Loucy (cell line): ENCODE results near the gene POLRMT.

Source experiments
- H2AFZ ChIP-seq: fragments of 200-600 bp; sonication (generic); 2 replicates; pipeline ENCODE4 v1.6.0; 2016; ENCODE audit warnings: antibody characterized with exemption, mild to moderate bottlenecking, low read length, moderate library complexity
- H3F3A ChIP-seq: fragments of 200-600 bp; 2 replicates; pipeline ENCODE4 v1.6.0; 2016; ENCODE audit warnings: antibody characterized with exemption, low read depth, mild to moderate bottlenecking
- H3K27me3 ChIP-seq: fragments of 200-600 bp; sonication (generic); 2 replicates; pipeline ENCODE4 v1.6.1; 2014; ENCODE audit warnings: low read length, mild to moderate bottlenecking; ENCODE audit not compliant: insufficient read depth, poor library complexity, severe bottlenecking
- H3K36me3 ChIP-seq: fragments of 200-600 bp; sonication (generic); 2 replicates; pipeline ENCODE4 v1.6.1; 2016; ENCODE audit warnings: low read length; ENCODE audit not compliant: insufficient read depth
- H3K4me1 ChIP-seq: fragments of 200-600 bp; sonication (generic); 2 replicates; pipeline ENCODE4 v1.5.1; 2014; ENCODE audit warnings: low read length, mild to moderate bottlenecking; ENCODE audit not compliant: insufficient read depth, poor library complexity, severe bottlenecking
- H3K4me2 ChIP-seq: fragments of 200-600 bp; sonication (generic); 2 replicates; pipeline ENCODE4 v1.6.0; 2014; ENCODE audit warnings: antibody characterized with exemption, low read length, low read depth, mild to moderate bottlenecking; ENCODE audit not compliant: poor library complexity, severe bottlenecking
- H3K4me3 ChIP-seq: fragments of 200-600 bp; sonication (generic); 2 replicates; pipeline ENCODE4 v1.5.1; 2014; ENCODE audit warnings: low read length, mild to moderate bottlenecking, mixed read lengths; ENCODE audit not compliant: poor library complexity, severe bottlenecking
- H3K79me2 ChIP-seq: fragments of 200-600 bp; sonication (generic); 2 replicates; pipeline ENCODE4 v1.6.1; 2014; ENCODE audit warnings: low read length; ENCODE audit not compliant: insufficient read depth
- H3K9ac ChIP-seq: fragments of 200-600 bp; sonication (generic); 2 replicates; pipeline ENCODE4 v1.6.0; 2014; ENCODE audit warnings: mild to moderate bottlenecking, low read depth, low read length, moderate library complexity; ENCODE audit not compliant: poor library complexity, severe bottlenecking
- H3K9me2 ChIP-seq: fragments of 200-600 bp; sonication (generic); replicated peaks from 2 replicates; pipeline ENCODE4 v1.6.1; 2016; ENCODE audit warnings: low read depth, low read length, mixed read lengths
- H3K9me3 ChIP-seq: fragments of 200-600 bp; sonication (generic); 2 replicates; pipeline ENCODE4 v1.6.1; 2014; ENCODE audit warnings: mild to moderate bottlenecking, antibody characterized with exemption, low read length, low read depth; ENCODE audit not compliant: insufficient read depth
- H4K20me1 ChIP-seq: fragments of 200-600 bp; sonication (generic); 2 replicates; pipeline ENCODE4 v1.6.0; 2014; ENCODE audit warnings: antibody characterized with exemption, low read length, mild to moderate bottlenecking; ENCODE audit not compliant: insufficient read depth, poor library complexity, severe bottlenecking
- EZH2phosphoT487 ChIP-seq: fragments of 200-600 bp; IDR thresholded peaks from 2 replicates; pipeline ENCODE4 v1.6.1; 2018; ENCODE audit warnings: antibody characterized with exemption, mild to moderate bottlenecking, moderate library complexity, borderline replicate concordance
- TF ChIP-seq, protein P1 (sequence below): fragments of 200-600 bp; sonication (generic); conservative IDR thresholded peaks from 2 replicates; pipeline ENCODE4 v1.5.1; 2014; ENCODE audit warnings: mild to moderate bottlenecking, antibody characterized with exemption, low read length

The POLRMT gene

DNA sequence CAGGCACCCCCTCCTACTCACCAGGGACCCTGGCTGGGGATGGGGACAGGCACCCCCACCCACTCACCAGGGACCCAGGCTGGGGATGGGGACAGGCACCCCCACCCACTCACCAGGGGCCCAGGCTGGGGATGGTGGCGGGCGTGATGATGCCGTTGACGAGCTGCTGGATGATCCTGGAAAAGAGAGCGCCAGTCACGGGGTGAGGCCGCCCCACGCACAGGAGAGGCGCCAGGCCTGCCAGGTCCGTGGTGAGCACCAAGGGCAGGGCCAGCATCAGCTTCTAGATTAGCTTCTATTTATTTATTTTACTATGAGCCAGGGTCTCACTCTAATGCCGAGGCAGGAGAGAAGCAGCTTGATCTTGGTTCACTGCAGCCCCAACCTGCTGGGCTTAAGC is 16.8 kb upstream of the POLRMT start:
- Histone ChIP-seq H2AFZ (no peak overlapping the region), H3K4me3 (no peak overlapping the region), H3K4me2 (no peak overlapping the region), H3K4me1 (no peaks in the 10 kb centered on the region), H3K79me2 (peaks cover 34% of the 10 kb centered on the region), H4K20me1 (peaks cover 39% of the 10 kb centered on the region), H3K27me3 (no peaks in the 10 kb centered on the region), H3K36me3 (peaks cover 72% of the 10 kb centered on the region; the same call in 1 of the 2 replicates), H3K9me3 (no peaks in the 10 kb centered on the region), H3K9ac (no peak overlapping the region), H3K9me2 (no peaks in the 10 kb centered on the region), H3F3A (no peaks in the 10 kb centered on the region)
- TF ChIP-seq, protein P1, sequence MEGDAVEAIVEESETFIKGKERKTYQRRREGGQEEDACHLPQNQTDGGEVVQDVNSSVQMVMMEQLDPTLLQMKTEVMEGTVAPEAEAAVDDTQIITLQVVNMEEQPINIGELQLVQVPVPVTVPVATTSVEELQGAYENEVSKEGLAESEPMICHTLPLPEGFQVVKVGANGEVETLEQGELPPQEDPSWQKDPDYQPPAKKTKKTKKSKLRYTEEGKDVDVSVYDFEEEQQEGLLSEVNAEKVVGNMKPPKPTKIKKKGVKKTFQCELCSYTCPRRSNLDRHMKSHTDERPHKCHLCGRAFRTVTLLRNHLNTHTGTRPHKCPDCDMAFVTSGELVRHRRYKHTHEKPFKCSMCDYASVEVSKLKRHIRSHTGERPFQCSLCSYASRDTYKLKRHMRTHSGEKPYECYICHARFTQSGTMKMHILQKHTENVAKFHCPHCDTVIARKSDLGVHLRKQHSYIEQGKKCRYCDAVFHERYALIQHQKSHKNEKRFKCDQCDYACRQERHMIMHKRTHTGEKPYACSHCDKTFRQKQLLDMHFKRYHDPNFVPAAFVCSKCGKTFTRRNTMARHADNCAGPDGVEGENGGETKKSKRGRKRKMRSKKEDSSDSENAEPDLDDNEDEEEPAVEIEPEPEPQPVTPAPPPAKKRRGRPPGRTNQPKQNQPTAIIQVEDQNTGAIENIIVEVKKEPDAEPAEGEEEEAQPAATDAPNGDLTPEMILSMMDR, result no peak
- TF ChIP-seq EZH2phosphoT487, result no peak

DNA sequence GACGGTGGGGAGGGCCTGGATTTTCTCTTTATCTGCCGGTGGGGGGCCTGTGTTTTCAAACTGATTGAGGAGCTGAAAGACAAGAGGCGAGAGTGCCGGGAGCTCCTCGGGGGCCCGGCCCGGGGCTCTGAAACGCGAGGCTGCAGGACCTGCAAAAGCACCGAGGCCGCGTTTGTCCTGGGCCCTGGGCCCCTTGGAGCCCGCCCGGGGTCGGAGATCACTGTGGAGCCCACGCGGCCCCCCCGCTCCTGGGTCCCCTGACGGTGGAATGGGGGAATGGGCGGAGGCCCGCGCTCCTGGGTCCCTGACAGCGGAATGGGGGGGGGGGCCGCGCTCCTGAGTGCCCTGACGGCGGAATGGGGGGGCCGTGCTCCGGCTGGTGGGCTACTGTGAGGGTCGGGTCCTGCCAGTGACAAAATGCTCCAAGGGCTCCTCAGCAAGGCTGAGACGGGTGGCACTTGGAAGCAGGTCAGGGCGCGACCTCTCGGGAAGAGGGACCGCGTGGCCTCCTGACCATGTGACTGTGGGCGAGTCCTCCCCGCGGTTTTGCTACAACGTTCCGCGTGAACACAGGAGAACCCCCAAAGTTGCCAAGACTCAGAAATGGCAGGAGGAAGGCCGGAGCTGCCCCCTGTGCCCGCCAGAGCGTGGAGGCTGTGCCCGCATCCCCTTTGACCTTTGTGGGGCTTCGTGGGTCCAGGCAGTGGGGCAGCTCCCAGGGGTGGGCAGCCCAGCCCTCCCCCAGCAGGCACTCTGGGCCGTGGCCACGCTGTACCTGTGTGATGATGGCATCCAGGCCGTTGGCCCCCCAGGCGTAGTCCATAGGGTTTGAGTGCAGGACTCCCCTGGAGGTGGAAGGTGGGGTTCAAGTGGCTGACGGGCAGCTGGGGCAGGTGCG is 15.8 kb upstream of the POLRMT start:
- no peak overlapping the region for H3K4me2 ChIP-seq
- H2AFZ ChIP-seq, result no peak overlapping the region
- H3K9ac ChIP-seq, result no peak overlapping the region
- H4K20me1 ChIP-seq, result peaks cover 32% of the 10 kb centered on the region
- H3K9me3 ChIP-seq, result no peaks in the 10 kb centered on the region
- H3F3A ChIP-seq, result no peaks in the 10 kb centered on the region
- H3K27me3 ChIP-seq, result no peaks in the 10 kb centered on the region
- H3K4me1 ChIP-seq, result no peaks in the 10 kb centered on the region
- no peaks in the 10 kb centered on the region for H3K9me2 ChIP-seq
- peaks cover 25% of the 10 kb centered on the region for H3K79me2 ChIP-seq
- no peak overlapping the region for H3K4me3 ChIP-seq
- H3K36me3 ChIP-seq, result peaks cover 72% of the 10 kb centered on the region; the same call in 1 of the 2 replicates
- no peak for TF ChIP-seq EZH2phosphoT487
- TF ChIP-seq, protein P1, result no peak

DNA sequence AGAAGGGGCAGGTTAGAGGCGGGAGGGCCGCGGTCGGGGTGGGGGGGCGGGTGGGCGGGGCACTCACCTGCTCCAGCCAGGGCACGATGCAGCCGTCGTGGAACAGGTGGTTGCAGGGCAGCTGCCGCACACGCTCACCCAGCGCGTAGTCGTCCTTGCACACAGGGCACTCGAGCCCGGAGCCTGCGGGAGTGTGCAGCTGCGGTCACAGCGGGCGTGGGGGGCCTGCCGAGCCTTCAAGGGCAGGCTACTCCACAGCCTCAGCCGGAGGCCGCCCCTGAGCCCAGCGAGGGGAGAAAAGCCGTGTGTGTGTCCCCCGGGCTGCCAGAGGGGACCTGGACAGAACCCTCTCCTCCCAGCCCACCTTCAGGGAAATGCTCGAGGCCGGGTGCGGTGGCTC is 15.0 kb upstream of the POLRMT start:
- no peak overlapping the region for H3K9ac ChIP-seq
- no peaks in the 10 kb centered on the region for H3K9me2 ChIP-seq
- H3K27me3 ChIP-seq, result no peaks in the 10 kb centered on the region
- no peaks in the 10 kb centered on the region for H3F3A ChIP-seq
- no peak overlapping the region for H3K4me3 ChIP-seq
- TF ChIP-seq EZH2phosphoT487, result no peak
- H3K9me3 ChIP-seq, result no peaks in the 10 kb centered on the region
- no peak overlapping the region for H3K4me2 ChIP-seq
- H3K4me1 ChIP-seq, result no peaks in the 10 kb centered on the region
- peaks cover 24% of the 10 kb centered on the region for H4K20me1 ChIP-seq
- peaks cover 16% of the 10 kb centered on the region for H3K79me2 ChIP-seq
- peaks cover 63% of the 10 kb centered on the region; the same call in 1 of the 2 replicates for H3K36me3 ChIP-seq
- H2AFZ ChIP-seq, result no peak overlapping the region
